Measurements from ENCODE around the gene HLA-DPB1. TPM values are rescaled to one million over a fixed set of nuclear protein-coding genes. Genes with fewer than 3 reads are reported as not detected.

The HLA-DPB1 gene
- total and polyA plus RNA-seq, 12 donors, result 18.7 to 264 (median 34.8) TPM

GRCh38 chr6:33132081-33132524 is 56.3 kb downstream of the HLA-DPB1 start:
- intact Hi-C loops (cut with DNase I), result no loop called here
- H3K27ac ChIP-seq, result no peak overlapping the region
- no peak for DNase-seq
- no peaks in the 10 kb centered on the region for H3K9me3 ChIP-seq
- peaks cover 0 to 14% (median 3%) of the 10 kb centered on the region in 7 donors for H3K27me3 ChIP-seq
- no peaks in the 10 kb centered on the region for H3K4me1 ChIP-seq
- TF ChIP-seq, protein P1, sequence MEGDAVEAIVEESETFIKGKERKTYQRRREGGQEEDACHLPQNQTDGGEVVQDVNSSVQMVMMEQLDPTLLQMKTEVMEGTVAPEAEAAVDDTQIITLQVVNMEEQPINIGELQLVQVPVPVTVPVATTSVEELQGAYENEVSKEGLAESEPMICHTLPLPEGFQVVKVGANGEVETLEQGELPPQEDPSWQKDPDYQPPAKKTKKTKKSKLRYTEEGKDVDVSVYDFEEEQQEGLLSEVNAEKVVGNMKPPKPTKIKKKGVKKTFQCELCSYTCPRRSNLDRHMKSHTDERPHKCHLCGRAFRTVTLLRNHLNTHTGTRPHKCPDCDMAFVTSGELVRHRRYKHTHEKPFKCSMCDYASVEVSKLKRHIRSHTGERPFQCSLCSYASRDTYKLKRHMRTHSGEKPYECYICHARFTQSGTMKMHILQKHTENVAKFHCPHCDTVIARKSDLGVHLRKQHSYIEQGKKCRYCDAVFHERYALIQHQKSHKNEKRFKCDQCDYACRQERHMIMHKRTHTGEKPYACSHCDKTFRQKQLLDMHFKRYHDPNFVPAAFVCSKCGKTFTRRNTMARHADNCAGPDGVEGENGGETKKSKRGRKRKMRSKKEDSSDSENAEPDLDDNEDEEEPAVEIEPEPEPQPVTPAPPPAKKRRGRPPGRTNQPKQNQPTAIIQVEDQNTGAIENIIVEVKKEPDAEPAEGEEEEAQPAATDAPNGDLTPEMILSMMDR (IDR thresholded peaks at IDR 0.05), result no peak
- WGBS, 2 donors, result 67 to 78% methylated on average over 8 of the region's 8 CpGs
- ATAC-seq, result no peak
- no peak overlapping the region for H3K4me3 ChIP-seq
- H3K36me3 ChIP-seq, result no peaks in the 10 kb centered on the region

GRCh38 chr6:33136310-33136900 is 60.6 kb downstream of the HLA-DPB1 start:
- DNase-seq, result no peak
- TF ChIP-seq, protein P1 (IDR thresholded peaks at IDR 0.05), result no peak
- Histone ChIP-seq H3K27me3 (peaks cover 0 to 12% (median 7%) of the 10 kb centered on the region in 7 donors), H3K9me3 (no peaks in the 10 kb centered on the region), H3K36me3 (no peaks in the 10 kb centered on the region), H3K4me1 (no peaks in the 10 kb centered on the region), H3K4me3 (no peak overlapping the region), H3K27ac (no peak overlapping the region)
- WGBS, 2 donors, result 54 to 57% methylated on average over 4 of the region's 4 CpGs
- no peak for ATAC-seq
- intact Hi-C loops (cut with DNase I), result no loop called here

Other genes with a start within 250 kb of the HLA-DPB1 start
- gene TAP2, start 237.3 kb upstream of the HLA-DPB1 start, total RNA-seq, result 10 to 100 TPM in 7 of 10 donors, 1 to 10 TPM in 3; 8.8 to 92.1 (median 13.8) TPM
- 10 to 100 TPM; 12.8 to 13.8 TPM for gene TAP2, start 237.3 kb upstream of the HLA-DPB1 start, polyA plus RNA-seq
- gene PSMB8, start 231.9 kb upstream of the HLA-DPB1 start, total RNA-seq, result 100 to 1,000 TPM in 1 of 10 donors, 10 to 100 TPM in 7, 1 to 10 TPM in 2; 8.5 to 127 (median 11.7) TPM
- gene PSMB8, start 231.9 kb upstream of the HLA-DPB1 start, polyA plus RNA-seq, result 10 to 100 TPM; 40.2 to 42.9 TPM
- 100 to 1,000 TPM in 1 of 10 donors, 10 to 100 TPM in 9; 12.8 to 213 (median 15.4) TPM for gene TAP1, start 222.3 kb upstream of the HLA-DPB1 start, total RNA-seq
- gene TAP1, start 222.3 kb upstream of the HLA-DPB1 start, polyA plus RNA-seq, result 10 to 100 TPM; 35.4 to 38.3 TPM
- 100 to 1,000 TPM in 1 of 10 donors, 10 to 100 TPM in 8, 1 to 10 TPM in 1; 10.0 to 198 (median 14.3) TPM for gene PSMB9, start 221.8 kb upstream of the HLA-DPB1 start, total RNA-seq
- gene PSMB9, start 221.8 kb upstream of the HLA-DPB1 start, polyA plus RNA-seq, result 10 to 100 TPM; 23.4 to 33.4 TPM
- 10 to 100 TPM in 4 of 10 donors, 1 to 10 TPM in 6; 2.7 to 79.8 (median 7.6) TPM for gene HLA-DMB, start 135.0 kb upstream of the HLA-DPB1 start, total RNA-seq
- 1 to 10 TPM; 5.5 to 7.8 TPM for gene HLA-DMB, start 135.0 kb upstream of the HLA-DPB1 start, polyA plus RNA-seq
- gene HLA-DMA, start 122.9 kb upstream of the HLA-DPB1 start, total RNA-seq, result 100 to 1,000 TPM in 1 of 10 donors, 10 to 100 TPM in 8, 1 to 10 TPM in 1; 7.8 to 106 (median 14.5) TPM
- 10 to 100 TPM; 11.8 to 47.6 TPM for gene HLA-DMA, start 122.9 kb upstream of the HLA-DPB1 start, polyA plus RNA-seq
- 10 to 100 TPM; 64.9 to 97.0 (median 74.9) TPM for gene BRD2, start 107.4 kb upstream of the HLA-DPB1 start, total RNA-seq
- 10 to 100 TPM; 49.3 to 87.2 TPM for gene BRD2, start 107.4 kb upstream of the HLA-DPB1 start, polyA plus RNA-seq
- gene HLA-DOA, start 66.4 kb upstream of the HLA-DPB1 start, total RNA-seq, result 10 to 100 TPM in 1 of 10 donors, 1 to 10 TPM in 8, under 1 TPM in 1; 0.75 to 22.8 (median 2.0) TPM
- 1 to 10 TPM in 1 of 2 donors, under 1 TPM in 1; 0.65 to 2.1 TPM for gene HLA-DOA, start 66.4 kb upstream of the HLA-DPB1 start, polyA plus RNA-seq
- gene HLA-DPA1, start 2.3 kb upstream of the HLA-DPB1 start, total RNA-seq, result 100 to 1,000 TPM in 1 of 10 donors, 10 to 100 TPM in 9; 17.8 to 328 (median 53.6) TPM
- gene HLA-DPA1, start 2.3 kb upstream of the HLA-DPB1 start, polyA plus RNA-seq, result 10 to 100 TPM; 18.2 to 24.3 TPM
- 1 to 10 TPM in 3 of 10 donors, under 1 TPM in 7; 0.52 to 3.9 (median 0.94) TPM for gene COL11A2, start 116.5 kb downstream of the HLA-DPB1 start, total RNA-seq
- 1 to 10 TPM in 1 of 2 donors, under 1 TPM in 1; 0.55 to 8.7 TPM for gene COL11A2, start 116.5 kb downstream of the HLA-DPB1 start, polyA plus RNA-seq
- gene RXRB, start 124.7 kb downstream of the HLA-DPB1 start, total RNA-seq, result 10 to 100 TPM; 29.7 to 39.1 (median 33.2) TPM
- gene RXRB, start 124.7 kb downstream of the HLA-DPB1 start, polyA plus RNA-seq, result 10 to 100 TPM; 22.2 to 40.7 TPM
- gene SLC39A7, start 124.9 kb downstream of the HLA-DPB1 start, total RNA-seq, result 100 to 1,000 TPM in 1 of 10 donors, 10 to 100 TPM in 9; 44.8 to 104 (median 53.1) TPM
- gene SLC39A7, start 124.9 kb downstream of the HLA-DPB1 start, polyA plus RNA-seq, result 100 to 1,000 TPM in 1 of 2 donors, 10 to 100 TPM in 1; 25.8 to 178 TPM
- 10 to 100 TPM; 17.6 to 25.5 (median 23.0) TPM for gene HSD17B8, start 128.7 kb downstream of the HLA-DPB1 start, total RNA-seq
- gene HSD17B8, start 128.7 kb downstream of the HLA-DPB1 start, polyA plus RNA-seq, result 10 to 100 TPM in 1 of 2 donors, 1 to 10 TPM in 1; 7.4 to 15.1 TPM
- 10 to 100 TPM; 26.5 to 32.1 (median 28.0) TPM for gene RING1, start 132.5 kb downstream of the HLA-DPB1 start, total RNA-seq
- 10 to 100 TPM; 28.6 to 35.1 TPM for gene RING1, start 132.5 kb downstream of the HLA-DPB1 start, polyA plus RNA-seq
- 10 to 100 TPM; 29.8 to 41.6 (median 35.9) TPM for gene VPS52, start 195.9 kb downstream of the HLA-DPB1 start, total RNA-seq
- gene VPS52, start 195.9 kb downstream of the HLA-DPB1 start, polyA plus RNA-seq, result 10 to 100 TPM; 25.2 to 45.7 TPM
- 1,000 to 10,000 TPM in 3 of 10 donors, 100 to 1,000 TPM in 7; 767 to 1,326 (median 860) TPM for gene RPS18, start 196.1 kb downstream of the HLA-DPB1 start, total RNA-seq
- gene RPS18, start 196.1 kb downstream of the HLA-DPB1 start, polyA plus RNA-seq, result 1,000 to 10,000 TPM; 2,826 to 4,398 TPM
- 10 to 100 TPM in 2 of 10 donors, 1 to 10 TPM in 8; 5.3 to 12.2 (median 8.0) TPM for gene B3GALT4, start 201.1 kb downstream of the HLA-DPB1 start, total RNA-seq
- 1 to 10 TPM; 7.0 to 9.1 TPM for gene B3GALT4, start 201.1 kb downstream of the HLA-DPB1 start, polyA plus RNA-seq
- 10 to 100 TPM; 11.0 to 27.8 (median 16.2) TPM for gene WDR46, start 213.2 kb downstream of the HLA-DPB1 start, total RNA-seq
- 10 to 100 TPM; 27.4 to 40.6 TPM for gene WDR46, start 213.2 kb downstream of the HLA-DPB1 start, polyA plus RNA-seq
- gene PFDN6, start 213.6 kb downstream of the HLA-DPB1 start, total RNA-seq, result 10 to 100 TPM; 31.7 to 58.3 (median 40.2) TPM
- 100 to 1,000 TPM; 248 to 448 TPM for gene PFDN6, start 213.6 kb downstream of the HLA-DPB1 start, polyA plus RNA-seq
- 10 to 100 TPM; 40.7 to 79.8 (median 50.4) TPM for gene RGL2, start 223.0 kb downstream of the HLA-DPB1 start, total RNA-seq
- gene RGL2, start 223.0 kb downstream of the HLA-DPB1 start, polyA plus RNA-seq, result 10 to 100 TPM; 51.8 to 68.4 TPM
- 100 to 1,000 TPM in 2 of 10 donors, 10 to 100 TPM in 8; 71.9 to 242 (median 86.7) TPM for gene TAPBP, start 238.1 kb downstream of the HLA-DPB1 start, total RNA-seq
- 10 to 100 TPM; 20.6 to 49.7 TPM for gene TAPBP, start 238.1 kb downstream of the HLA-DPB1 start, polyA plus RNA-seq
- gene ZBTB22, start 241.8 kb downstream of the HLA-DPB1 start, total RNA-seq, result 10 to 100 TPM; 11.7 to 19.8 (median 14.3) TPM
- 10 to 100 TPM in 1 of 2 donors, 1 to 10 TPM in 1; 4.7 to 10.6 TPM for gene ZBTB22, start 241.8 kb downstream of the HLA-DPB1 start, polyA plus RNA-seq
- 10 to 100 TPM; 10.3 to 24.0 (median 15.9) TPM for gene DAXX, start 247.0 kb downstream of the HLA-DPB1 start, total RNA-seq
- 10 to 100 TPM; 15.7 to 24.8 TPM for gene DAXX, start 247.0 kb downstream of the HLA-DPB1 start, polyA plus RNA-seq